GDM1 (cell line): ENCODE results near the gene MELK.

Experiments
- DNase-seq: peaks from one replicate; lab custom pipeline; 2025; lab: John Stamatoyannopoulos, UW

Gene MELK

GRCh38 chr9:36676091-36676490 is 103.4 kb downstream of the MELK start:
- no peak for DNase-seq

DNA sequence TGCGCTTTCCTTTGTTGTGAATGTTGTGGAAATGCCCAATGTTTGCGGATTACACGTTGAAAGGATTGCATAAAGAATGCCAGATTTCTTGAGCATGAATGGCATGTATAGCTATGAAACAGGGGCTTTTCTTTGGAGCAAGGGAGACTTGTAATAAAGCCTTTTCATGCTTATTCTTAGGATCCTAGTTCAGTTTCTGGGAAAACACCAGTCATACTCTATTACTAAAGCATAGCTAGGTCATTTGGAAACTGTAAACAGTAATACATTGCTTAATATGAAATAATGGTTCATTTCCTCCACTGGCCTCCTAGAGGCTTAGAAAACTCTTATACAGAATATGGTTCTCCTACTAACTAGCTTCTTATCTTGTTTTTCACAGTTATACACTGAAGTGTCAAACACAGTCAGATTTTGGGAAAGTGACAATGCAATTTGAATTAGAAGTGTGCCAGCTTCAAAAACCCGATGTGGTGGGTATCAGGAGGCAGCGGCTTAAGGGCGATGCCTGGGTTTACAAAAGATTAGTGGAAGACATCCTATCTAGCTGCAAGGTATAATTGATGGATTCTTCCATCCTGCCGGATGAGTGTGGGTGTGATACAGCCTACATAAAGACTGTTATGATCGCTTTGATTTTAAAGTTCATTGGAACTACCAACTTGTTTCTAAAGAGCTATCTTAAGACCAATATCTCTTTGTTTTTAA is 104.2 kb downstream of the MELK start:
- DNase-seq, result no peak

GRCh38 chr9:36677611-36678010 is 104.9 kb downstream of the MELK start:
- no peak for DNase-seq

GRCh38 chr9:36679710-36680109 is 107.0 kb downstream of the MELK start:
- DNase-seq, result no peak

DNA sequence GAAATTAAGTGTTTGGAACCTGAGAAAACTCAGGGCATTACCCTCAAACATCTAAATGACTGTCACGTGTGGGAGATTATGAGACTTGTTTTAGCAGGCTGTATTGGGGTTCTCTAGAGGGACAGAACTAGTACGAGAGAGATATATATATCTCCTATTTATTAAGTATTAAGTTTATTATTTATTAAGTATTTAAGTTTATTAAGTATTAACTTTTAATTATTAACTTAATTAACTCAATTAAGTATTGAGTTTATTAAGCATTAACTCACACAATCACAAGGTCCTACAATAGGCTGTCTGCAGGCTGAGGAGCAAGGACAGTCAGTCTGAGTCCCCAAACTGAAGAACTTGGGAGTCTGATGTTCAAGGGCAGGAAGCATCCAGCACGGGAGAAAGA is 113.8 kb downstream of the MELK start:
- DNase-seq, result no peak

DNA sequence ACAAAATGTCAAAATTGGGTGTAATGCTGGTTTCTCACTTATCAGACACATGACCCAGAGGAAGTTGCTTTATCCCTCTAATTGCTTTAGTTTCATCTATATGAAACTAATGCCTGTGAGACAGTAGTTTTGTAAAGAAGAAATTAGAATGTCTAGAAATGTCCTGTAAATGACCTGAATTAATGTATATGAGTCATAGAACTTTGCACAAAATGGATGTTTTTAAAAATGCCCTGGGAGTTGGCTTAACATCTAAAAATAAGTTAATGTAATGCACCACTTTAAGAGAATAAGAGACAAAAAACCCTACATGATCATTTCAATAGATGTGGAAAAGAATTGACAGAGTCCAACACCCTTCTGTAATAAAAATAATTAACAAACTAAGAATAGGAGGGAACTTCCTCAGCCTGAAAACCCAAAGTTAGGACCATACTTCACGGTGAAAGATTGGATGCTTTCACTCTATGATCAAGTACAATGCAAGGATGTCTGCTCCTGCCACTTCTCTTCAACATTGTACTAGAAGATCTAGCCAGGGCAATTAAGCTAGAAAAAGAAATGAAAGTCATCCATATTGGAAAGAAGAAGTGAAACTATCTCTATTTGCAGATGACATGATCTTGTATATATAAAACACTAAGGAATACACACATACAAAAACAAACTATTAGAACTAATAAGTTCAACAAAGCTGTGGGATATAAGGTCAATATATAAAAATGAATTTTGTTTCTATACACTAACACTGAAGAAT is 117.9 kb downstream of the MELK start:
- DNase-seq, result no peak

DNA sequence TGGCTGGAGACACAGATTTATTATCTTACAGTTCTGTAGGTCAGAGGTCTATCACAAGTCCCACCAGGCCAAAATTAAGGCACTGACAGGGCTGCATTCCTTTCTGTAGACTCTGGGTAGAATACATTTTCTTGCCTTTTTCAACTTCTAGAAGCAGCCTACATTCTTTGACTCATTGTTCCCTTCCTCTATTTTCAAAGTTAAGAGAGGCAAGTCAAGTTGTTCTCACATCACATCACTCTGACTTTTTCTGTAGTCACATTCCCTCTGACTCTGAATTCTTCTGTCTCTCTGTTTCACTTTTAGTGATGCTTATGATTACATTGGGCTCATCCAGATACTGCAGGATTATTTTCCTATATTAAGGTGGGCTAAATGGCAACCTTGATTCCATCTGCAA is 119.0 kb downstream of the MELK start:
- no peak for DNase-seq

DNA sequence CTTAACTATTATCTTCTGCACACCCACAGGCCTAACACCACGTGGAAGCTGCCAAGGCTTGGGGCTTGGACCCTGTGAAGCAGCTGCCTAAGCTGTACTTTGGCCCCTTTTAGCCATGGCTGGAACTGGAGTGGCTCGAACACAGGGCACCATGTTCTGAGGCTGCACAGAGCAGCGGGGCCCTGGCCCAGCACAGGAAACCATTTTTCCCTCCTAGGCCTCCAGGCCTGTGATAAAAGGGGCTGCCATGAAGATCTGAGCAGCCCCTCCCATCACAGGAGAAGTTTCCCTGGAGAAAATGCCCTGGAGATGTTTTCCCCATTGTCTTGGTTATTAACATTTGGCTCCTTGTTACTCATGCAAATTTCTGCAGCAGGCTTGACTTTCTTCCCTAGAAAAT is 126.3 kb downstream of the MELK start:
- no peak for DNase-seq

- DNase-seq, result no peak
These were observed 131.5 kb downstream of the MELK start for GRCh38 chr9:36704148-36704547.

- DNase-seq, result no peak
These were observed 141.1 kb downstream of the MELK start for GRCh38 chr9:36713515-36714490.

GRCh38 chr9:36716496-36716895 is 143.8 kb downstream of the MELK start:
- DNase-seq, result no peak

GRCh38 chr9:36717276-36717675 is 144.6 kb downstream of the MELK start:
- no peak for DNase-seq

DNA sequence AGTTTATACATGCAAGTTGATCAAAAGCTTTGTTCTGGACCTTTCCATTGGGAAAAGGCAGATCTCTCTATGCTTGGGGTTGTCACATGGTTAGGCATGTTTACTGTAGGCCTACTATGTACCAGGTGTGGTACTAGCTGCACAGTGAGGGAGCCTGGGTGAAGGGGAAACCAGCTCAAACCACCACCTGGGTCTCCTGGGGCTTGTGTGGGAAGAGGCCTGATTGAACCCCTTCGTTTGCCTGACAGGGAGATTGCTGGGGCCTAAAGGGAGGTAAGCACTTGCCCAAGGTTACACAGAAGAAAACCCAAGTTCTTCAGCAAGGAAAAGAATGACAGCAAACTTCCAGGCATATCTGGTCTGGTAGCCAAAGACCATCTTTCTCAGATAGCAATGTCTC is 145.9 kb downstream of the MELK start:
- DNase-seq, result no peak

DNA sequence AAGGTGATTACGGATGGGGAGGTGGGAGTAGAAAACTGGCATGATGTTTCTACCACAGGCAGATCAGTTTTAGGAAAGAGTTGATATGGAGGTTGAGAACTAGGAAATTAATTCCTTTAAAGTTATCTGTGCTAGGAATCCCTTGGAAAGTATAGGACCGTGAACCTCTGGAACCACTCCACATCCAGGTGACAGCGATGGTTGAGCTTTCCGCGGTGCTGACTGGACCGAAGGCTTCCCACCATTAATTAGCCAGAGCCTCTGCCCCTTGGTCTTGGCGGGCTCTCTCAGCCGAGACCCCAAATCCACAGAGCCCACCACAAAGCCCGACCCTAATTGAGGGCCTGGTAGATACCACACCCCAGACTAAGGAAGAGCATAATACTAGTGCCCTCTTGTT is 147.3 kb downstream of the MELK start:
- no peak for DNase-seq

- no peak for DNase-seq
These were observed 149.3 kb downstream of the MELK start for GRCh38 chr9:36721846-36722588.

DNA sequence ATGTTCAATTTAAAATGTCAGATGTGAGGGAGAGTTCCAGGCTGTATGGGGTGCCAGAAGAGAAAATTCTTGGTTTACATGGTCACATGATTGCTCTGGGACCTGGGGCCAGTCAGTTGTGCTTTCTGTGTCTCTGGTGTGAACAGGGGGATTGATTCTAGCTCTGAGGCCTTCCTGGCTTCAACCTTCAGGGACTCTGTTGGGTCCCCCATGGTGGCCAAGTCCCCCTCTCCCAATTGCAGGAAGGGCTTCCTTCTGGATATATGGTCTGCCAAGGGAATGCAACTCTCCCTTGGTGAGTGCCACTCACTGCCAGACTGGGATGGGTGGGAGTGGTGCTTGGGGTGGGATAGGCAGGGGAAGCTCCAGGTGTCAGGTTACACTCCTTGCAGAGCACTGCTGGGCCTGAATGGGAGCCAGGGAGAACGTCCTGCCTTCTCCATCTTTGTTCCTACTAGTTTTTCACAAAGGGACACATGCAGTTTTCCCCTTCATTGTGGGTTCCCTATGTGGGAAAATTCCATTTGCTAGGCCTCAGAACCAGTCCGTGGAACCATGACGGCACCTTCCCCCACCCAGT is 153.2 kb downstream of the MELK start:
- no peak for DNase-seq
